Stomach smooth muscle (tissue), 2 donors: ENCODE measurements around the gene PRMT7.

Experiments used
- H3K27ac ChIP-seq: one replicate; pipeline ENCODE4 v1.7.0; 2013; ENCODE audit warnings: mild to moderate bottlenecking, low read length, inconsistent platforms
- H3K27me3 ChIP-seq, 2 donors: one replicate each; pipeline ENCODE4 v1.7.0; 2013; ENCODE audit warnings: low read length in 2 of 2; ENCODE audit not compliant: insufficient read depth in 2 of 2, control insufficient read depth in 1 of 2
- H3K36me3 ChIP-seq, 2 donors: one replicate each; pipeline ENCODE4 v1.7.0; 2013; ENCODE audit warnings: low read length in 2 of 2; ENCODE audit not compliant: control insufficient read depth in 2 of 2, insufficient read depth in 2 of 2
- H3K4me1 ChIP-seq: one replicate; pipeline ENCODE4 v1.7.0; 2013; ENCODE audit warnings: low read length; ENCODE audit not compliant: control insufficient read depth, insufficient read depth
- H3K4me3 ChIP-seq, 2 donors: one replicate each; pipeline ENCODE4 v1.7.0; 2013; ENCODE audit warnings: low read length in 2 of 2
- H3K9ac ChIP-seq, 2 donors: one replicate each; pipeline ENCODE4 v1.7.0; 2013; ENCODE audit warnings: low read length in 2 of 2, mild to moderate bottlenecking in 1 of 2
- H3K9me3 ChIP-seq, 2 donors: one replicate each; pipeline ENCODE4 v1.7.0; 2013; ENCODE audit warnings: low read length in 2 of 2; ENCODE audit not compliant: control insufficient read depth in 2 of 2
- donor health status: healthy.
- donor health status: Pancreatic carcinoma.

Gene PRMT7

DNA sequence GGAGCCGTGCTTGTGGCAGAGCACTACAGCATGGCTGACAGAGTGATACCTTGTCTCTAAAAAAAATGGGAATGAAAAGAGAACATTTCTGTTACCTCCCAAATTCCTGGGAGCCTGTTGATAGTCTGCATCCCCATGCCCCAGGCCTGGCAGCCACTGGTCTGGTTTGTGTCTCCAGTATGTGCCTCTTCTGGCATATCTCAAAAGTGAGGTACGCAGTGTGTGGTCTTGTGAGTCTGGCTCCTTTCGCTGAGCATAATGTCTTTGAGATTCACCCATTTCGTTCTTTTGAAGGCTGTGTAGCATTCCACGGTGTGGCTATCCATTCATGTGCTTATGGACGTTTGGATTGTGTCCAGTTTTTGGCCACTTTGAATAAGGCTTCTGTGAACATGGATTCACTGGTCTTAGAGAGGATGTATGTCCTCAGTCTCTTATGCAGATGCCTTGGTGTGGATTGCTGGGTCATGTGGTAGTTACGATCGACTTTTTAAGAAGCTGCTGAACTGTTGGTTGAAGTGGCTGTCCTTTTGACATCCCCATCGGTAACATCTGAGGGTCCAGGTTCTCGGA, 39.1 kb downstream of the PRMT7 start:
- H3K4me1 ChIP-seq = peaks cover 2% of the 10 kb centered on the region

GRCh38 chr16:68350813-68351350, 40.1 kb downstream of the PRMT7 start:
- no peak overlapping the region for H3K4me3 ChIP-seq
- H3K4me1 ChIP-seq = peaks cover 2% of the 10 kb centered on the region
- no peak overlapping the region for H3K9ac ChIP-seq
- no peaks in the 10 kb centered on the region for H3K9me3 ChIP-seq
- H3K36me3 ChIP-seq = peaks cover 58 to 66% of the 10 kb centered on the region in 2 donors
- no peak overlapping the region for H3K27ac ChIP-seq
- H3K27me3 ChIP-seq = no peaks in the 10 kb centered on the region

More for the DNA sequence above, 39.1 kb downstream of the PRMT7 start:
- no peaks in the 10 kb centered on the region for H3K9me3 ChIP-seq
- no peak overlapping the region for H3K4me3 ChIP-seq
- no peak overlapping the region for H3K27ac ChIP-seq
- H3K27me3 ChIP-seq = no peaks in the 10 kb centered on the region
- H3K36me3 ChIP-seq = peaks cover 59 to 69% of the 10 kb centered on the region in 2 donors
- no peak overlapping the region for H3K9ac ChIP-seq

- peaks cover 55 to 66% of the 10 kb centered on the region in 2 donors for H3K36me3 ChIP-seq
- H3K4me3 ChIP-seq = no peak overlapping the region
- no peak overlapping the region for H3K27ac ChIP-seq
- H3K27me3 ChIP-seq = no peaks in the 10 kb centered on the region
- H3K9me3 ChIP-seq = no peaks in the 10 kb centered on the region
- H3K9ac ChIP-seq = no peak overlapping the region
- peaks cover 2% of the 10 kb centered on the region for H3K4me1 ChIP-seq
Observed at GRCh38 chr16:68351463-68351862, 40.6 kb downstream of the PRMT7 start.

- Histone ChIP-seq H3K9me3 (no peaks in the 10 kb centered on the region), H3K9ac (no peak overlapping the region), H3K36me3 (peaks cover 57 to 70% of the 10 kb centered on the region in 2 donors), H3K27ac (no peak overlapping the region), H3K27me3 (no peaks in the 10 kb centered on the region), H3K4me1 (peaks cover 2% of the 10 kb centered on the region), H3K4me3 (no peak overlapping the region)
Observed at GRCh38 chr16:68351991-68352431, 41.2 kb downstream of the PRMT7 start.

DNA sequence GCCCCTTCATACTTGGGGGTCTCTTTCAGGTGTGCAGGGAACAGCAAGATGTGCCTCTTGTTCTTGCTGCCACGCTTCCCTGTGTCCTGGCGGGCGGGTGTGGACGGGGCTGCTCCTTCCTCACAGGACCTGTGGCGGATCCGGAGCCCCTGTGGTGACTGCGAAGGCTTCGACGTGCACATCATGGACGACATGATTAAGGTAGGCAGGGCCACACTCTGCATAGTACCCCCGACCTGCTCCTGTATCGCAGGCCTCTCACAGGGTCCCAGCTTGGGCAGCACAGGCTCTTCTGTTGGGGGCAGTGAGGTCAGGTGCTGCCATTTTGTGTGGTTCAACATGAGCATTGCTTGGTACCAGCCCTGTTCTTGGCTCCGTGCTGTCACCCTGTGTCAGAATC, 42.5 kb downstream of the PRMT7 start:
- H3K9ac ChIP-seq = no peak overlapping the region
- H3K27ac ChIP-seq = no peak overlapping the region
- no peaks in the 10 kb centered on the region for H3K9me3 ChIP-seq
- no peak overlapping the region for H3K4me3 ChIP-seq
- H3K36me3 ChIP-seq = peaks cover 55 to 72% of the 10 kb centered on the region in 2 donors
- H3K27me3 ChIP-seq = no peaks in the 10 kb centered on the region
- H3K4me1 ChIP-seq = peaks cover 2% of the 10 kb centered on the region

GRCh38 chr16:68354816-68355215, 44.0 kb downstream of the PRMT7 start:
- Histone ChIP-seq H3K9ac (no peak overlapping the region), H3K4me1 (peaks cover 2% of the 10 kb centered on the region), H3K27me3 (no peaks in the 10 kb centered on the region), H3K36me3 (peaks cover 50 to 67% of the 10 kb centered on the region in 2 donors), H3K27ac (no peak overlapping the region), H3K4me3 (no peak overlapping the region), H3K9me3 (no peaks in the 10 kb centered on the region)

GRCh38 chr16:68355447-68356248, 44.8 kb downstream of the PRMT7 start:
- H3K9me3 ChIP-seq = no peaks in the 10 kb centered on the region
- peaks cover 2% of the 10 kb centered on the region for H3K4me1 ChIP-seq
- H3K4me3 ChIP-seq = no peak overlapping the region
- H3K9ac ChIP-seq = no peak overlapping the region
- H3K27ac ChIP-seq = no peak overlapping the region
- H3K27me3 ChIP-seq = no peaks in the 10 kb centered on the region
- peaks cover 47 to 62% of the 10 kb centered on the region in 2 donors for H3K36me3 ChIP-seq

DNA sequence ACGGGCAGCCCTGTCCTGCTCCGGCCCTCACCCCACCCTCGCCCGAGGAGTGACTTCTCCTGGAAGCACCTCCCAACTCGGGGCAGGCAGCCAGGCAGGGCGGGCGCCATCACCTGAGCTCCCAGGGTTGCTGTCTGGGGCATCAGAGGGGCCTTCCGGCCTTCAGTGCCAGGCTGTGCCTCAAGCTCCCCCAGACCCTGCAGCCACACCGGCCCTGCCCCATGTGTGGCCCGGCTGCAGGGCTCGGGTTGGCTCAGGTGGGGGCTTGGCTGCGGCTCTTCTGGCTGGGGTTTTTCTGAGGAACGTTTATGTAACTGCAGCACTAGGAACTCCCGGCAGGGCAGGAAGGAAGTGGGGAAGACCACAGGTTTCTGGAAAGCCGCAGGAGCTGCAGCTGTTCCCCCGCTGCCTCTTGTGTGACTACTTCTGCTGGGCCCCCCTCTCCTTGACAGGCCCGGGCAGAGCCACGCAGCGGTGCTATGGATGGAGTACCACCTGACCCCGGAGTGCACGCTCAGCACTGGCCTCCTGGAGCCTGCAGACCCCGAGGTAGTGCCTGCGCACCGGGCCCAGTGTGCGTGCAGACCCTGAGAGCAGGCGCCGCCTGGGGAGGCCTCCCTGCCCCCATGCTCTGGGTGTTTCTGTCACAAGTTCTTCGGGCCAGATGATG, 45.6 kb downstream of the PRMT7 start:
- no peaks in the 10 kb centered on the region for H3K9me3 ChIP-seq
- H3K4me3 ChIP-seq = no peak overlapping the region
- peaks cover 2% of the 10 kb centered on the region for H3K4me1 ChIP-seq
- no peak overlapping the region for H3K27ac ChIP-seq
- peaks cover 45 to 56% of the 10 kb centered on the region in 2 donors for H3K36me3 ChIP-seq
- H3K27me3 ChIP-seq = no peaks in the 10 kb centered on the region
- H3K9ac ChIP-seq = no peak overlapping the region

- Histone ChIP-seq H3K9ac (no peak overlapping the region), H3K36me3 (peaks cover 40 to 51% of the 10 kb centered on the region in 2 donors), H3K9me3 (no peaks in the 10 kb centered on the region), H3K4me3 (no peak overlapping the region), H3K27me3 (no peaks in the 10 kb centered on the region), H3K27ac (no peak overlapping the region), H3K4me1 (no peaks in the 10 kb centered on the region)
Observed at GRCh38 chr16:68356919-68357286, 46.1 kb downstream of the PRMT7 start.

DNA sequence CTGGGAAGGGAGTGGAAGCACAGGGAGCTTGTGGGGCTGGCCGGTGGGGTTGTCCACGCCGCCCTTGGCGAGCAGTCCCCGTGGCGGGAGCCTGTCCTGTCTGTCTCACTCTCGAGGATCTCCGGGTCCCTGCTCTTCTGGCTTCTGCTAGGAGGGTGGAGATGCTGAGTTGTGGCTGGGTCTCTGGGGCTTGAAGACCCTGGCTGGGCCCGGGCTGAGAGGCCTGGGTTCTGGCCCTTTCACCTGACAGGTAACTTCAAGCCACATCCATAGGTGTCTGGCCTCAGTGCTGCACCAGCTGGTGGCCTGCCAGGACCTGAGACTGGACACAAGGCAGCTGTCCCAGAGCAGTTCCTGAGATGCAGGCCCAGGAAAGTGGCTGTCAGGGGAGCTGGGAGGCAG, 46.7 kb downstream of the PRMT7 start:
- H3K36me3 ChIP-seq = peaks cover 34 to 46% of the 10 kb centered on the region in 2 donors
- H3K27me3 ChIP-seq = no peaks in the 10 kb centered on the region
- H3K9ac ChIP-seq = no peak overlapping the region
- no peaks in the 10 kb centered on the region for H3K9me3 ChIP-seq
- no peaks in the 10 kb centered on the region for H3K4me1 ChIP-seq
- no peak overlapping the region for H3K4me3 ChIP-seq
- H3K27ac ChIP-seq = no peak overlapping the region
